HG03342 (cell line): Measurements from ENCODE around the gene XRCC5.
A peak's percentile ranks its signal among the peaks of the same experiment; 100 is the strongest.

ENCODE experiments used
- ATAC-seq: cut with Tn5 transposase; IDR thresholded peaks from one replicate; pipeline ENCODE4 v1.9.1; 2021; ENCODE audit warnings: mild to moderate bottlenecking, moderate library complexity; ENCODE audit not compliant: unreplicated experiment

XRCC5 gene

DNA sequence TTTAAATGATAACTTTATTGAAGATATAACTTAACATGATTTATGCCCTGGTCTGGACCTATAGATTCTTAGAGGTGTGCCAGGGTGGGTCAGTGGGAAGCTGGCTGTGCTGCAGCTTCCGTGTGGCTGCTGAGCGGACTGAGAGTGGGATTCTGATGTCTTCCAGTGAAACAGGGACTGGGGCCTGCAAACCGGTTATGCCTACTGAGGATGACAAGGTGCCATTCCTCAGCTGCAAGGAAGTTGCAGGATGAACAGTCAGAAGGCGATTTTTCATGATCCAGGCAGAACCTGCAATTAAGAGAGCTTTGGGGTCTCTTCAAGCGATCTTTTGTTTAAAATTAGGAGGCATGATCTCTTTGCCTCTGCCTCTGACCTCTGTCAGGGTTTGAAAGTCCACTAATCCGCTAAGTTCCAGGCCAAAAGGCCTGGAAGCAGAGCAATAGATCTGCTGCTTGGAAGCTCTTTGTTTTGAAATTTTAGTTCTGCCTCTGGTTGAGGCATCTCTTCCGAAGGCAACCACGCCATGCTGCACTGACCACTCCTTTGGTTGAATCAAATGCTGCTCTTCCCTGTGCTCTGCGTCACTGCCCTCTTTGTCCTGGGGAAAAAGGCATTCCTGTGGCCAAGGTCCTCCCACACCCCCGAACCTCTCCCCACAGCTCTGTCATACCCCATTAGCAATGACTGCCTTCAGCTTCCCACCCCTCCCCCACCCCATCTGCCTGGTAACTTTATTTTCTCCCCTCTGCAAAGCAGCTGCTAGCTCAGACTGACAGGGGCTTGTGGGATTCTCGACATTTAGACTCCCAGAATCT is 25.5 kb upstream of the XRCC5 start:
- no peak for ATAC-seq

DNA sequence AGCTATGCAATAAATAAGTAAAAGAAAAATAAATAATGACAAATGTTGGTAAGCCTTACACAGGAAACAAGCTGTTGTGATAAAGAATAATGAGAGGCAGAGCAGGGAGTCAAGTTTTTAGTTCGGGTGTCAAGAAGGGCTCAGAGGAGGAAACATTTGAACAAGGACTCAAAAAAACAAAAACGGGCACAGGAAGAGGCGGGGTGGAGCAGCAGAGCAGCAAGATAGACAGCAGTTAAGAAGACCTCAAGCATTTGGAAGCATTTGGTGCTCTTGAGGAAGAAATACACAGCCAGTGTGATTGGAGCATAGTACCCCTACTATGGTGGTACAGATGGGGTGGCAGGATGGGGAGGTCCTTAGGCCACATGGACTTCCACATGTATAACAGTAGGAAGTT is 24.6 kb upstream of the XRCC5 start:
- no peak for ATAC-seq

DNA sequence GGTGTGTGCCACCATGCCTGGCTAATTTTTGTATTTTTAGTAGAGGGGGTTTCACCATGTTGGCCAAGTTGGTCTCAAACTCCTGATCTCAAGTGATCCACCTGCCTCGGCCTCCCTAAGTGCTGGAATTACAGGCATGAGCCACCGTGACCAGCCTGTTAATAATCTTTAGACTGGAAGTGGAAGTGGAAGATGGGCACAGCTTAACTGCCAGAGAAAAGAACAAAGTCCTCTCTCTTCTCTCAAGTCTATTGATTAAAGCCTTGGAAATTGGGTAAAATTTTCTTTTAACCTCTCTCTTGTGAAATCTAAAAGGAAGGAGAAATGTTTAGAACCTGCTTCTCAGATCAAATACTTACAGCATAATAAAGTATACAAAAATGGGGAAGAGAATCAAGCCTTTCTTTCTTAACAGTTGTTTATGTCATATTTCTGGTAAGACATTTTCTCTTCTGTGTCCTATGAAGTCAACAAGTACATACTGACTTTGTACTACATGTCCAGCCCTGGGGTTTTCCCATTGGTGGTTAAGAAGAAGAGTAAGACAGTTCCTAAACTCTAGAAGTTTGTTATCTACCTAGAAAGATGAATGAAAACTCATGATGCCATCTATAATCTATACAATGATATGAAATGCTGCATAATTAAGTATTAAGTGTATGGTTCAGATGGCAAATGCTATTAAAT is 22.8 kb upstream of the XRCC5 start:
- no peak for ATAC-seq

DNA sequence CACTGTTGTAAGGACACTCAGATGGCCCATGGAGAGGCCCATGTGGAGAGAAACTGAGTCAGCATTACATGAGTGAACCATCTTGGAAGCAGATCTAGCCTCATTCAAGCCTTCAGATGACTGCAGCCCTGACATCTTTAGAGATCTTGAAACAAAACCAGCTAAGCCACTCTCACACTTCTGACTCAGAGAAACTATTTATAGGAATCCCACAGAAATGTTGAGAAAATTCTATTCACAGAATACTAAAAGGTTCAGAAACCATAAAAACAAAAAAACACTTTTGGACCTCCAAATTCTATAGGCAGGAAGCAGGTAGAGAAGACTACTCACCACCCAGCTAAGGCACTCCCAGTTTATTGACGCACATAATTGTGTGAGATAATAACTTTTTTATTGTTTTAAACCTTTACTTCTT is 18.8 kb upstream of the XRCC5 start:
- ATAC-seq = peak; percentile 58

DNA sequence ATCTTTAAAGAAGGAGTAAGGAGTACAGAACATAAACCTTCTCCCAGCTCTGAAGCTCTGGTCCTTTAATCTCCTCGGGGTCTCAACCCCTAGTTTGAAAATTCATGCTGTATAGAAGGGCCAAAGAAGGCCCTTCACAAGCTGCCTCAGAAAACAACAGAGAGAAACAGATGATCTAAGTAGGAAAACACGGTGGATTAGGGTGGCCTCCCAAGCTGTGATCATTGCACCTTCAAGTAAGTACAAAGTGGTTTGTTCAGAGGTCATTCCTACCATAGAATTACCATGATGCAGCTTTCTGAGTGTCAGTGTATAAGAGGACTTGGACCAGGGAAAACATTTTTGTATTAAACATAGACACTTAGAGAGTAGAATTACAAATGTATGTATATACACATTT is 16.5 kb upstream of the XRCC5 start:
- no peak for ATAC-seq

DNA sequence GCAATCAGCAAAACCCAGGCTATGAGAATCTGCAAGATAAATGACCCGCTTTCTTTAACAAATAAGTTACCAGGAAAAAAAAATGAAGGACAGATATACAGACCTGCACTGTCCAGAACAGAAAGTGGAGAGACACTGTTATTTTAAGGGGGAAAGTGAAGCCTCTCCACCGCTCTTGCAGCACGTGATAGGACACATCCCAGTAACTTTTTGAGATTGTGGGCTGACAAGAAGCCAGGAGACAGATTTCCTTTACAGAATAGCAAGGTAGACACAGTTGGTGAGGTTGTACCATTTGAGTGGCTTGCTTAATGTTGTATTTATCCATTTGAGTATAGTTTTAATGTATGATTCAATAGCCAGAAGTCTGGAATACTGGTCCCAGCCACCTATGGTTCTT is 14.4 kb upstream of the XRCC5 start:
- ATAC-seq = no peak

DNA sequence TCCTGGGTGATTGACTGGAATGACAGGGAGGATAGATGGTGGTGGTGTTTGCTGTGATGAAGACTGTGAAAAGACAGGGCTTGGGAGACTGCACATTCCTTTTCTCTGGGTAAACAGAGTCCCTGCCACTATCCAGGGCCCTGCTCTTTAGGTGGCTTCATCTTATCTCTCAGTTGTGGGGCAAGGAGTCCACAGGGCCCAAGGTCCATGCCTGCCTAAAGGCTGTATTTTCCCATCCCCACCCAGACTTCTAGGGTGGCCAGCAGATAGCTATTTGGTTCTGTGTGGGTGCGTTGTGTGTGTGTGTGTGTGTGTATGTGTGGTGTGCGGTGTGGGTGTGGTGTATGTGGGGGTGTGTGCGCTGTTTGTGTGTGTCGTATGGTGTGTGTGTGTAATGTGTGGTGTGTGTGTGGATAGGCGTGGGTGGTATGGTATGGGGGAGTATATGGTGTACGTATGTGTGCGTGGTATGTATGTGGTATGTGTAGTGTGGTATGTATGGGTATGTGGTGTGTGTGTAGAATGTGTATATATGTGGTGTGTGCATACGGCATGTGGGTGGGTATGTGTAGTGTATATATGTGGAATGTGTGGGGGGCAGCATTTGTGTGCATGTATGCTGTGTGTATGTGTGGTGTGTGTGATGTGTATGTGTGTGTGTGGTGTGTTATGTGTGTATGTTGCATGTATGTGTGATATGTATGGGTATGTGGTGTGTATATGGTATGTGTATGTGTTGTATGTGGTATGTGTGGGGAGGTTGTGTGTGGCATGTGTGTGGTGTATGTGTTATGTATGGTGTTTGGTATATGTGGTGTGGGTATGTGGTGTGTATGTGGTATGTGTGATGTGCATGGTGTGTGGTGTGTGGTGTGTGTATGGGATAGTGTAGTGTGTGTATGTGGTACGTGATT is 10.5 kb upstream of the XRCC5 start:
- no peak for ATAC-seq

DNA sequence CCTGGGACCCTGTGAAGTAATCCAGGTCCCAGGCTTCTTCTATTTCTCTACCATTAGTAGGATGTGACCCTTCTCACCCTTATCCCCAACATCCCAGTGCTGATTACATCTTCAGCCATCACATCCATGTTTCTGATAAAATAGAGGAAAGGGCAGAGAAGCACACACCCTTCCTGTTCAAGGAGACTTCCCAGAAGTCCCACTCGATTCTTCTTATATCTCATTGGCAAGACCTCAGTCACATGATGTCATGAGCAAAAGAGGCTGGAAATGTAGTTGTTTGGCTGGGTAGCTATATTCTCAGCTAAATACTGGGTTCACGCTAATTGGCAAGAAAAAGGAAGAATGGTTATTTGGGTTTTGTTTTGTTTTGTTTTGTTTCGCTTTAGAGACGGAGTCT is 8.0 kb upstream of the XRCC5 start:
- no peak for ATAC-seq

DNA sequence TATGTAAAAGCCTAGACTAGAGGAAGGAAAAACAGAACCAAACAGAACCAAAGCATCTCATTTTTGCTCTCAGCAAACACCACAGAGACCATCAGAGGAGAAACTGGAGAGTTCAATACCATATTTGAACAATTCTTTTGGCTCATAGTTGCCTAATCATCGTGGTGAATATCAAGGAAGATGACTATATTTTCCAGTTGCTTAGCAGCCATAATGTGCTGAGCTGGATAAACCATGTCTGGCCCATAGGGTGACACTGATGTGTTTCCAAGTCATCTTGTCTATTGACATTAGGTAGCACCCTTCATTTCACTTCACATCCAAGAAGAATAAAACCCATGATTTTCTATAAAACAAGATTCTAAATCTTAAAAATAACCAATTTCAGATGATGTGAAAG is 5.9 kb upstream of the XRCC5 start:
- no peak for ATAC-seq

DNA sequence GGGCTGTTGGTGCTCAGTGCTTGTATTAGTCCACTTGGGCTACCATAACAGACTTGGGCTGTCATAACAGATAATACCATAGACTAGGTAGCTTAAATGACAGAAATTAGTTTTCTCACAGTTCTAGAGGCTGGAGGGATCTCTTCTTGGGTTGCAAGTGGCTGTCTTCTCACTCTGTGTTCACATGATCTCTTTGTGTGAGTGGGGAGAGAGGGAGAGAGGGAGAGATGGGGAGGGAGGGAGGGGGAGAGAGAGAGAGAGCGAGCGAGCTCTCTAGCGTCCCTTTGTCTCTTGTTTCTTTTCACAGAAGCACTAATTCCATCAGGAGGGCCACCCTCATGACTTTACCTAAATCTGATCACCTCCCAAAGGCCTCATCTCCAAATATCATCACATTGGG is 4.5 kb upstream of the XRCC5 start:
- ATAC-seq = no peak

DNA sequence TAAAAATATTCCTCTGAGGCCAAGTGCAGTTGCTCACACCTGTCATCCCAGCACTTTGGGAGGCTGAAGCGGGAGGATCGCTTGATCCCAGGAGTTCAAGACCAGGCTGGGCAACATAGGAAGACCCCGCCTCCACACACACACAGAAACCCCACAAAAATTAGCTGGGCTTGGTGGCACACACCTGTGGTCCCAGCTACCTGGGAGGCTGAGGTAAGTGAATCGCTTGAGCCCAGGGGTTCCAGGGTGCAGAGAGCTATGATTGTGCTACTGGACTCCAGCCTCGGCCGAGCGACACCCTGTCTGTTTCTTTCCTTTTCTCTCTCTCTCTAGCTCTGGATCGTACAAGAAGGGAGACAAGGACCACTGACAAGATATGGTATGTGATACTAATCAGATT is 1.8 kb upstream of the XRCC5 start:
- no peak for ATAC-seq

DNA sequence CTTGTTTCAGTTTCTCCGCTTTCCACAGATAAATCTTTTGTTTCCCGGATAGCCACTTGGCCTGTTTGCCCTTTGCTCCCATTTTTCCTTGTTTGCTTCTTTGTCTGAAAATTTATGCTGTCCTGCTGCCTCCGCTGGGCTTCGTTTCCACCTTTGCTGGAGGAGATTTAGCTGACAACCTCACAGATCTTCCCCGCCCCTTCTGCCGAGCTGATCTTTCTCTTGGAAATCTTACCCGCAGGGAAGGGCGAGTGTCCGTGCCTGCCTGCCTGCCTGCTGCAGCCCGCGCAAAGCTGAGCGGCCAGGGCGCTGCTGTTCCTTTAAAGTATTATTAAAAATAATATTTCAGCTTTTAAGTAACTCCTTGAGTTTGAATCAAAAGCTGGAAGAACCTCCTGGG is 1.4 kb upstream of the XRCC5 start:
- ATAC-seq = no peak

DNA sequence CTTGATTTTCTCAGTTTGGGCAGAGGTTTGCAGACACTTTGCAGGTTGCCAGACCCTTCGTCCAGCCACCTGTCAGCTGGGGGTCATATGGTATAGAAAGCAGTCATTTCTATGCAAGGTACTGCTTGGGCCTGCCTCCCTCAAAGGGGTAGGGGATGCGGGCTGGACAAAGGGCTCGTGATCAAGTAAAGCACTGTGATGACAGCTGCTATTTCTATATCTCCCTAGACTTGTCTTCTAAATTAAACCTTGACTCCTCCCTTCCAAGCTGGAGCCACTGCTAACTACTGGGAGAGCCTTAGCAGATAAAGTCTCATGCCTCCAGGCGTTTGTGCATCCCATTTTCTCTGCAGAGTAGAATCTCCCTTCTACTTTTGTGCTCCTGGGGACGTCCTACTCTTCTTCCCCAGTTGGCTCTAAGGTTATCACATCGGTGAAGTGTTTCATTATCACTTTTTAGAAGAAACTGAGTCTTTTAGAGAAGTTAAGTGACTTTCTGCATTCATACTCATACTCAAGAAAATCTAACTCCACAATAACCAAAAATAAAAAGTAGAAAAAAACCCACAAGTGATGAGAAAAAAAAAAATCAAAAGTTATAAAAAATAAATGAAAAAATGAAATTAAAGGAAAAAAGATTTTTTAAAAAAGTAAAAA is 710 bp upstream of the XRCC5 start:
- no peak for ATAC-seq

DNA sequence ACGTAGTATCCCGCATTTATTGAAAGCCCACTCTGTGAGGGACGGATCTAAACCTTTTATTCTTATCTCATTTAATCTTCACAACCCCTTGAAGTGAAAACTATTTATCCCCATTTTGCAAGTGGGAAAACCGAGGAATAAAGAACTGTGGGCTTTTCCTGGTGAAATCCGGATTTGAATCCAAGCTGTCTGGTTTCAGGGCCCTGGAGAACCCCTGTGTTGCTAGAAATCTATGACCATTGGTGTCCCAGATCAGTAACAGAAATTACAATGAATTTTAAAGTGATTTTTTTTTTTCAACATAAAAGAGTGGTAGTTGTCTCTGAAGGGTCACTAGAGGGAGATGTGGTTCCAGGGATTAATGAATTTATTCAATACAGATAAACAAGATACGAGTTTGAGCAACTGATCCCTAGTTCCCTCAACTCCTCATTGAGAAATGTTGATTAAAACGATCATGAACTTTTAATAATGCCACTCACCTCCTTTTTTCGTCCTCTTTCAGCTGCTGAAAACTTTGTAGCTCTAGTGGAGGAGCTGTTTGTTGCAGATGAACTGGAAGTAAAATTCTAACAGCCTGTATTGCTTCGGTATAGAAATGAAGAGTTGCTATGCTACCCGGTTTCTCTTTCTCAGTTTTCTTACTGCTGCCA is 940 bp downstream of the XRCC5 start:
- peak; percentile 24 for ATAC-seq

DNA sequence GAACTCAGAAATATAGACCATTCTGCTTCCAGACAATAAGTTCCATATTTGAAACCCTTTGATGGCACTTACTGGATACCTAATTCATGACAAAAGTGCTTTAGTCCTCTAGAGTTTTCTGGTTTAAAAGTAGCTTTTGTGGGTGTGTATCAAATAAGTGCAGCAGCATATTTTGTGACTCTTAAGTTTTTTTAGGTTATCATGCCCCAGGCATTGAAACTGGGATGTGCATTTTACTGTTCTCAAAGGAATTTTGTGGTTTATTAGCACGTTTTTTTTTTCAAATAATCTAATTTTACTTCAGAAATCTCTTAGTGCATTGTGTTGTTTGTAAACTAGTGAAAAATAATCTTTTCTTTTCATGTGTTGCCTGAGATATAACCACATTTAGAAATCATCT is 1.5 kb downstream of the XRCC5 start:
- no peak for ATAC-seq

DNA sequence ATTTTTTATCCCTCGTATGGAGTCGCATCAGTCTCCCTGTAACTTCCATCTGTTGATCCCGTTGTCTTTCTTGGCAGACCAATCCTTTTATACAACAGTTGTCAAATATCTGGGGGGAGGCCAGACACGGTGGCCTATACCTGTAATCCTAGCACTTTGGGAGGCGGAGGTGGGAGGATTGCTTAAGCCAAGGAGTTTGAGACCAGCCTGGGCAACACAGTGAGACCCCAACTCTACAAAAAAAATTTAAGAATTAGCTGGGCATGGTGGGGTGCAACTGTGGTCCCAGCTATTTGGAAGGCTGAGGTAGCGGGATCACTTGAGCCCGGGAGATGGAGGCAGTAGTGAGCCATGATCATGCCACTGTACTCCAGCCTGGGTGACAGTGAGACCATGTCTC is 2.0 kb downstream of the XRCC5 start:
- ATAC-seq = no peak

DNA sequence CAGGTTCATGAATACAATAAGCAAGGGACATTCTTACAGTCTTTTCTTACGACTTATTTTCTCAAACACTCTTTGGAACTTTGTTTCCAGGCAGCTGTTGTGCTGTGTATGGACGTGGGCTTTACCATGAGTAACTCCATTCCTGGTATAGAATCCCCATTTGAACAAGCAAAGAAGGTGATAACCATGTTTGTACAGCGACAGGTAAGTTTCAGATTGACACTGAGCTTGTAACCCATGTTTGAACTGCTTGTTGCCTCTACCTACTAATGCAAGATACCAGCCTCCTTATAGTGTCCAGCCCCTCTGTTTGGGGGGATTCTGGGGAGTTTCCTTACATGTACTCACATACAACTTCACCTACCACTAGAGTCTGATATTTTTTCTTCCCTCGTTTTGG is 3.8 kb downstream of the XRCC5 start:
- ATAC-seq = no peak

DNA sequence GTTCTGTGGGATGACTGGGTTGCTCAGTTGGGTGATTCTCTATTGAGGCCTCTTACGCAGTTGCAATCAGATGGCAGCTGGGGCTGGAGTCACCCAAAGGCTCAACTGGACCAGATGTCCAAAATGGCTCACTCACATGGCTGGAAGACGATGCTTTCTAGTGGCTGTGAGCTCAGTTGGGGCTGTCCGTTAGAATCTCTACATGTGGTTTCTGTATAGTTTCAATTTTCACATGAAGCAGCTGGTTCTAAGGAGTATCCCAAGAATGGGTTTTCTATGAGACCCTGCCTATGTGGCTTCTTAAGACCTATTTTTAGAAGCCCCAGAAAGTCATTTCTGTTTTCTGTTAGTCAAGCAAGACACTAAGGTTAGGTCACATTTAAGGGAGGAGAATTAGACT is 4.4 kb downstream of the XRCC5 start:
- peak; percentile 70 for ATAC-seq

DNA sequence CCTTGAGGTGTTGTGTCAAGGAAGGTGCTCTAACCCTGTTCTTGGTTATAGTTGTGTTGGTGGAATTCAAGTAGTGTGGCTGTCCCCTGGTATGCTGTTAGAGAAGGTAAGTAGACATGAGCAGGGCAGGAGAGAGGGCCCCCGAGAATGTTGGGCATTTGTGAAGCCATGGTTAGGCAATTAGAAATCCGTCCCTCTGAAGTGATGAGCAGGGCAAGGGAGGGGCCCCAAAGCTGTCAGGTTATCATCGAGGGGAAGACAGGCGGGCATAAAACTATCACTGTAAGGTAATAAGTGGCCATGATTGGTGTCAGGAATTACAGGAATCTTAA is 5.2 kb downstream of the XRCC5 start:
- ATAC-seq = no peak

DNA sequence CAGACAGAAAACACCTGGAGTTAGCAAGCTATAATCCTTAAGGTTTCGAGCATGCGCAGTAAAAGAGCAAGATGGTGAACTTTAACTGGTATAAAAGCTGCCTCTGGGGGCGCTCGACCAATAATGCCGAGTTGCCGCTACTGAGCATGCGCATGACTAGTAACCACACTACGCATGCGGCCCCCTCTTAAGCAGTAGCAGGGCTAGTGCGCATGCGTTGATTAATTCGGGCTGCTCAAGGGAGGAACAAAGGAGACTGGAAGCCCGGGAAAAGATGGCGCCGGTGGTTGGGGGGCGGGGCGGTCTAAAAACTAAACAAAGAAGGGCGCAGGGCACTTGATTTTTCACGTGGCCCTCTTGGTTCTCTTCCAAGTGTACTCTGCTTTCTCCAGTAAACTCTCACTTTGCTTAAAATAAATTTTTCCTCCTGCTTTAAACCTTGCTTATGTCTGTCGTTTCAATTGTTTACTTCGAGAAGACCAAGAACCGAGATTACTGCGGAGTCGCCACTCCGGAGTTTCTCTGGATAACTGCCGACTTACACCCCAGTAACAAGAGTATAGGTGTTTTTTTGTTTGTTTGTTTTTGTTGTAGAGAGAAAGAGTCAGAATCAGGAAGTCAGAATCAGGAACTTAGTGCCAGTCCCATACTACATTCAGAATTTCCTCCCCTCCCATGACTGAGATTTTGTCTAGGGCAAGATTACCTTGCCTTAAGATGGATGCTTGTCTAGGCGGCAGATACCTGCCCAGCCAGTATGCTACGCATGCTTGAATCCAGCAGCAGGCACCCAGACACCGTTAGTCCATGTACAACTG is 5.8 kb downstream of the XRCC5 start:
- peak; percentile 43 for ATAC-seq
